Inflammatory macrophage treated with lipopolysaccharide for 4 hours (primary cell): ENCODE results near the gene ZC3H11A.
"Not testable (repeated sequence)": the region's sequence is repeated elsewhere in the genome, so short reads cannot be mapped to it uniquely, and the experiment has no call there.

Source experiments
- DNase-seq: peaks from one replicate; pipeline ENCODE4 v3.0.0-alpha.2; 2020

The ZC3H11A gene

DNA sequence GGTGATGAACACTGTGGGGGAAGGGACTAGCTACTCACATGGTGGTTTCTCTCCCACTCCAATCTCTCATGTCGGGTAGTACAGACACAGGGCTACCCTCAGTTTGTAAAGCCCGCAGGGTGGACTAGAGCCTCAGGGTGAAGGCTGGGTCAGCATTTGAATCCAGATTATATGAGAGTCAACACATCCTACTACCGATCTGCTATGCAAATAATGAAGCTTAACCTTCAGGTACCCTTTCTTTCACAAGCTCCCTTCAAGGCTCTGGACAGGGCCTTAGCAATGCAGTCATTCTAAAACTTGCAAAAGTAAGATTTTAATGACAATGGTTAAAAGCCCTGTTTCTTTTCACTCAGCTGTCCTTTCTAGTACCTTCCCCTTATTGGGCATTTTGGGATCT, 5.5 kb upstream of the ZC3H11A start:
- DNase-seq: no peak

DNA sequence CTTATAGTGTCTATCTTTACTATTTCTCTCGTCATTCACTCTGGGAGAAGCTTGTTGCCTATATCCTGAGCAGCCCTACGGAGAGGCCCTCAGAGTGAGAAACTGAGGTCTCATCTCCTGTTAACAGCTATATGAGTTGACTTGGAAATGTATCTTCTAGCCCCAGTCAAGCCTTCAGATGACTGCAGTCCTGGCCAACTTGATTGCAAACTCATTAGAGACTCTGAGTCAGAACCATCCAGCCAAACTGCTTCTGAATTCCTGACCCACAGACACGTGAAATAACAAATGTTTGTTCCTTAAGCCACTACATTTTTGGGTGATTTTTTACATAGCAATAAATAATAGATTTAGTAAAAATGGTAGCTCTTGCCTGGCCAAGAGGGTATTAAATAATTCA, 3.9 kb upstream of the ZC3H11A start:
- no peak for DNase-seq

DNA sequence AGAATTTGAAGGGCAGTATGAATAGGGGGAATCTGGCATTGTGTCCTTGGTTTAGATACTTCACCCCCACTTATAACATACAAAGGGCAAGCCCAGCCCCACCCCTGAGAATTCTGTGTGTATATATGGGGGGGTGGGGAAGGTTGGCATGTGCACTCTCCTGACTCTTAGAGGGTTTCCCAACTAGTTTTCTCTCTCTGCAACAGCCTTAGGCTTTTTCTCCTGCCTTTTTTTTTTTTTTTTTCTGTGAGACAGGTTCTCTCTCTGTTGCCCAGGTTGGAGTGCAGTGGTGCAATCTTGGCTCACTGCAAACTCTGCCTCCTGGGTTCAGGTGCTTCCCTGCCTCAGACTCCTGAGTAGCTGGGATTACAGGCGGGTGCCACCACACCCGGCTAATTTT, 2.9 kb upstream of the ZC3H11A start:
- no peak for DNase-seq

DNA sequence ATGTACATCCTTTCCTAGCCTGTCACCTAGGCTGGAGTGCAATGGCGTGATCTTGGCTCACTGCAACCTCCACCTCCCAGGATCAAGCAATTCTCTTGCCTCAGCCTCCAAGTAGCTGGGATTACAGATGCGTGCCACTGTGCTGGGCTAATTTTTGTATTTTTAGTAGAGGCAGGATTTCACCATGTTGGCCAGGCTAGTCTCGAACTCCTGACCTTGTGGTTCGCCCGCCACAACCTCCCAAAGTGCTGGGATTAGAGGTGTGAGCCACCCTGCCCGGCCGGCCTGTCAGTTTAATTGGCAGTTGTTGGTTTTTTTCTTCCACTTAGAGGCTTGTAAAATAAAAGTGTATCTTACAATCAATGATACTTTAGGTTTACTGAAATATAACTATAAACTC, 1.9 kb upstream of the ZC3H11A start:
- not testable (repeated sequence) for DNase-seq

DNA sequence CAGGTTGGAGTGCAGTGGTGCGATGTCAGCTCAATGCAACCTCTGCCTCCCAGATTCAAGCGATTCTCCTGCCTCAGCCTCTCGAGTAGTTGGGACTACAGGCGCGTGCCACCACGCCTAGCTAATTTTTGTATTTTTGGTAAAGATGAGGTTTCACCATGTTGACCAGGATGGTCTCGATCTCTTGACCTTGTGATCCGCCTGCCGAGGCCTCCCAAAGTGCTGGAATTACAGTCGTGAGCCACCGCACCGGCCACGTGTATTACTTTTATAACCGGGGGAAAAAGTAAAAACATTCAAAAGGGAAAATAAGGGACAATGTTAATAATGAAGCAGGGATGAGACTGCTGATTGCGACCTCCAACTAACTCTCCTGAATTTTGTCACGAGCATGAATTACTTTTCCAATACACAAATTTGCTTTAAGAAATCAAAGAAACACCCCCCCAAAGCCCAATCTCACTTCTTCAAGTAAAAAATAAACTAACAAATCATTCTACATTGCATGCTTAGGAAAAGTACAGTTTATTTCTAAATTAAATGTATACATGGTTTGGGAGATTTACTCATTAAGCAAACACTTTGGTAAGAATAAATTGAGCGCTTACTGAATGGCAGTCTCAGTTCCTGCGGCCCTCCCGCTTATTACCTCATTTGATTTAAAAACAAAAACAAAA, 521 bp upstream of the ZC3H11A start:
- no peak for DNase-seq

DNA sequence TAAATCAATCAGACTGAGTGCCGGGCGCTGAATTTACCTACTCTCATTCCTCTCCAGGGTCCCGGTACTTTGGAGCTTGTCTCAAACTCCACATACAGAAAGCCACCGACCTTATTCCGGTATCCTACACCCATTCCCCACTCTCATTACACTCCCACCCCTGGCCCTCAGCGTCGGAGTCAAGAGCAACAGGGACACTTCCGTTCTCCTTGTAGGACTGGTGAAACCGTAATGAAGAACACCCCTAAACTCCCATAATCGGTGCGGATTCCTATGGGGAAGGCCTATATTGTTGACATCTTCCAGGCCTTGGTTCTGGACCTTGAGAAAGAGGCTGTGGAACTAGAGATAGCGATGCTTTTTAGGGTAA, 798 bp downstream of the ZC3H11A start:
- DNase-seq: peak; percentile 60

DNA sequence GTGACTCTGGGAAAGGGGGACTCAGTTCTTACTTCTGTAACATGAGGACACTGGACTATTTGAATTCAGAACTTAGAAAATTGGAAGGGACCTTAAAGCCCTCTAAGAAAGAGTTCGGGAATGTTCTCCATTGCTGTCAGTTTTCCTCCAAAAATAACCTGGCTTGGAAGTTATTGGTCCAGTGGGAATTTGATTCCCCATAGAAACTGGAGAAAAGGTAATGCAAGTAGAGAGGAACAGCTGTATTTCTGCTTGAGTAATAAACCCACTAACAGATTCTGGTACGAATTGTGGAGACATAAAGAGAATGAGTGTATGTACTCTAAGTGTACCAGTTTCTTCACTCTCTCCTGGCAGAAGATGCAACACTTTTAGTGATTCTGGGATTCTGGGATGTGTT, 1.8 kb downstream of the ZC3H11A start:
- no peak for DNase-seq

DNA sequence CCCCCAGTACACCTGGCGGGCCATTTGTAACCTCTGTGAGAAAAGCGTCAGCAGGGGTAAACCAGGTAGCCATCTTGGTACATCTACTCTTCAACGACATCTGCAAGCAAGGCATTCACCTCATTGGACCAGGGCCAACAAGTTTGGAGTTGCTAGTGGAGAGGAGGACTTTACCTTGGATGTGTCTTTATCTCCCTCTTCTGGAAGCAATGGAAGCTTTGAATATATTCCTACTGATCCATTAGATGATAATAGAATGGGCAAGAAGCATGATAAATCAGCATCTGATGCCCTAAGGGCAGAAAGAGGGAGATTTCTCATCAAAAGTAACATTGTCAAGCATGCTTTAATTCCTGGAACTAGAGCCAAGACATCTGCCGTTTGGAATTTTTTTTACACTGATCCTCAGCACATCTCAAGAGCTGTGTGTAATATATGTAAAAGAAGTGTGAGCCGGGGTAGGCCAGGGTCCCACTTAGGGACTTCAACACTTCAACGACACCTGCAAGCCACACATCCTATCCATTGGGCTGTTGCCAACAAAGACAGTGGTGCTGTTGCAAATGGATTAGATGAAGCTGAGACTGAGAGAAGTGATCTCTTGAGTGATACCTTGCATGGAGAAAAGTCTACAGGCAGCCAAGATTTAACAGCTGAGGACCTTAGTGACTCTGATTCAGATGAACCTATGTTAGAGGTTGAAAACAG, 2.7 kb downstream of the ZC3H11A start:
- no peak for DNase-seq

DNA sequence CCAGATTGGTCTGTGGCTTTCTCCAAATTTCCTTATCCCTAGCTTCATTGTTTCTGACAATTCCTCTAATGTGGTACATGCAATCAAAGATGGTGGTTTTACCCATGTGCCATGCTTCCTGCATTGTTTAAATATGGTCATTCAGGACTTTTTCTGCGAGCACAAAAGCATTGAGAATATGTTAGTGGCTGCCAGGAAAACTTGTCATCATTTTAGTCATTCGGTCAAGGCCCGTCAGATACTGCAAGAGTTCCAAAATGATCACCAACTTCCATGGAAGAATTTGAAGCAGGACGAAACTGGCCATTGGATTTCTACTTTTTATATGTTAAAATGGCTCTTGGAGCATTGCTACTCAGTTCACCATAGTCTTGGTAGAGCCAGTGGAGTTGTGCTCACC, 3.7 kb downstream of the ZC3H11A start:
- DNase-seq: no peak

DNA sequence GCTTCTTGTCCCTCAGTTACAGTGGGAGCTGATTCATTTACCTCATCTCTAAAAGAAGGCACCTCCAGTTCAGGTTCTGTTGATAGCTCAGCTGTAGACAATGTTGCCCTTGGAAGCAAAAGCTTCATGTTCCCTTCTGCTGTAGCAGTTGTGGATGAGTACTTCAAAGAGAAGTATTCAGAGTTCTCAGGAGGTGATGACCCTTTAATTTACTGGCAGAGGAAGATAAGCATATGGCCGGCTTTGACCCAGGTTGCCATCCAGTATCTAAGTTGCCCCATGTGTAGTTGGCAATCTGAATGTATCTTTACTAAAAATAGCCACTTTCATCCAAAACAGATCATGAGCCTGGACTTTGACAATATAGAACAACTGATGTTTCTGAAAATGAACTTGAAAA, 4.5 kb downstream of the ZC3H11A start:
- DNase-seq: no peak

DNA sequence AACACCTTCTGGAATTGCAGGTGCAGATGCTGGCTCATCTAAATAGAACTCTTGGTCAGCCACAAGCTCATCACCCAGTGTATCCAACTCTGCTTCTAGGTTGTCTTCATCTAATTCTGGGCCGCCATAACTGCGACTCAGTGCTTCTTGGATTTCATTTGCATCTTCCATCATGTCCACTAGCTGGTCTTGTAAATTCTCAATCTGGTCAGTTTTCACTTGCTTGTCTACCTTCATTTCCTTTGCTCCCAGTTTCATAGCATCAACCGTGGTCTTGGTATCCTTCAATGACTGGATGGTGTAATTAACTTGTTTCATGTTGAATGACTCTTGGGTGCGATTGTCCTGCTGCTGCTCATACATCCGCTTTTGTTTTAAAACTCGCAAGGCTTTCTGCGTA, 10.3 kb downstream of the ZC3H11A start:
- no peak for DNase-seq

DNA sequence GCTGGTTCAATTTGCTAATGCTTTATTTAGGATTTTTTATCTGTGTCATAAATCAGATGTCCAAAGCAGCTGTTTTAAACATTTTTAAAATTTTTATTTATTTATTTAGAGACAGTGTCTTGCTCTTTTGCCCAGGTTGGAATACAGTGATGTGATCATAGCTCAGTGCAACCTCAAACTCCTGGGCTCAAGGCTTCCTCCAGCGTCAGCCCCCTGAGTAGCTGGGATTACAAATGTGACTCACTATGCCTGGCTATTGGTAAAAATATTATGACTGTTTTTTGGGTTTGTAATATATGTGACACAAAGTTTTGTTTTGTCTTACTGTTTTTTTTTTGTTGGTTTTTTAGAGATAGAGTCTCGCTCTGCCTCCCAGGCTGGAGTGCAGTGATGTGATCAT, 11.8 kb downstream of the ZC3H11A start:
- no peak for DNase-seq

DNA sequence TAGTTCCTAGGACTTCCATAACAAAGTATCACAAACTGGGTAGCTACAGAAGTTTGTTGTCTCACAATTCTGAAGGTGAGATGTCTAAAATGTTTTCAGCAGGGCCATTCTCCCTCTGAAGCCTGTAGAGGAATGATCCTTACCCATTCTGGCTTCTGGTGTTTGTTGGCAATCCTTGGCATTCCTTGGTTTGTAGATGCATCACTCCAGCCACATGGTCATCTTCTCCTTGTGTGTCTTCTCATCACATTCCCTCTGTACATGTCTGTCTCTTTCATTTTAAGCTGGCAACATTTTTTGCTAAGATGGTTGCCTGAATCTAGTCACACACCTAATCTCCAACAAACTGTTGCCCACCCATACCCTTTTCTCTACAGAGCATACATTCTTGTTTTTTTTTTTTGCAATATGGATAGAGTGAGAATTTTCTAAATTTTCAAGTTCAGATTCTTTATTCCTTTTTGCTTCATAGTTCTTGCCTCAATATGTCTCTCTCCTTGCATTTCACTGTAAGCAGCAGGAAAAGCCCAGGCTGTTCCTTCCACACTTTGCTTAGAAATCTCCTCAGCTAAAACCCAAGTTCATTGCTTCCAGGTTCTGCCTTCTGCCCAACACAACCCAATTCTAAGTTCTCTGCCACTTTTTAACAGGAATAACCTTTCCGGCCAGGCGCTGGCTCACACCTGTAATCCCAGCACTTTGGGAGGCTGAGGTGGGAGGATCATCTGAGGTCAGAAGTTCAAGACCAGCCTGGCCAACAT, 18.3 kb downstream of the ZC3H11A start:
- DNase-seq: no peak

DNA sequence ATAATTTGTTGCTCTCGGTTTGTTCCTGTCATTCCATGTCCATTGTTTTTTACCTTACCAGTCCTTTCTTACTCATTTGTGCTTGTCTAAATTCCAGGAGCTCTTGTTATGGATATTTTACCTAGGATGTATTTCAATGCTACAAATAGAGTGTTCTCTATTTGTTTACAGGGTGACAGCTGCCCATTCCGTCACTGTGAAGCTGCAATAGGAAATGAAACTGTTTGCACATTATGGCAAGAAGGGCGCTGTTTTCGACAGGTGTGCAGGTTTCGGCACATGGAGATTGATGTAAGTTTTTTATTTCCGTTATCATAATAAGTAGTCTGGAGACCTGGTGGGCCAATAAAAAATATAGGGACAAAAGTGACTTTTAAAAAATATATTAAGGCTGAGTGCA, 23.0 kb downstream of the ZC3H11A start:
- DNase-seq: no peak

DNA sequence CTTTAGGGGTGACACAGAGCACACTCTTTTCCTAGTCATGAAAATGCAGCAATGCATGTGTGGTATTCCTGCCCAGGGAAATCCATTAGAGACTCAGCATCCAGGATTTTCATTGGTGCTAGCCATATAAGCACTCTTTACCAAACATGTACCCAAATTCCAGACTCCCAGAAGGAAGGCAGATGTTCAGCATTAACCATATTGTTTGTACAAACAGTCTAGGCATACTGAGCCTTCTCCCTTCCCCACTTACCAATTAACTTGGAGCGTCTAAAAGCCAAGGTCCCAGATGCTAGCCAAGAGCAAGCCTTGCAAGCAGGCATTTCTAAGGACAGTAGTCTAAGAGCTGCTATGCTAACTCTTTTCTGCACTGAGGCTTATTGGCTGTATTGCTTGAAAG, 27.9 kb downstream of the ZC3H11A start:
- no peak for DNase-seq

DNA sequence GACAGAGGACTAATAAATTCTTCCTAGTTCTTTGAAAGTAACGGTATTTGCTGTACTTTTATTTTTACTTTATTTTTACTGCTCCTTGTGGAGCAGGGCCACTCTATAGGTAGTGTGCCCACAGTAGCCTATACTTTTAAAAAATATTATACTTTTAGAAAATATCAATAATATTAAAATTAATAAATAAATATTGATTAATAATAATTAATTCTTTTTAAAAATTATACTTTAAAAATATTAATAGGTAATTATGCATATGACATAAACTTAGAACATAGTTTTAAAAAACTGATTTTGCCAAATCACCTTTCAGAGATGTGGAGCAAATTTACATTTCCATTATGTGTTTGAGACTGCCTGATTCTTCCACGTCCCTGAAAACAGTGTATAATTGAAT, 30.8 kb downstream of the ZC3H11A start:
- DNase-seq: no peak

DNA sequence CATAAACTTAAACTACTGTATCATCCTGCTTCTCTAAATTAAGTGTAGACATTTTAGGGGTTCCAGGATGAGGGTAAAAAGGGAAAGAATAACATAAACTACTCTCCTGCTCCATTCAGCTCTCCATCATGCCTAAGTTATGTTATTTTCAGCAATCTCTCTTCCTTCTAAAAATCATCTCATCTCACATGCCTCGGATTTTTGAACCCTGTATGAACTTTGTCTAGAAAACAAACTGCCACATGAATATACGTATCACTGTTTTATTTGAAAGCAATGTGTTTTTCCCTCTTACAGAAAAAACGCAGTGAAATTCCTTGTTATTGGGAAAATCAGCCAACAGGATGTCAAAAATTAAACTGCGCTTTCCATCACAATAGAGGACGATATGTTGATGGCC, 32.6 kb downstream of the ZC3H11A start:
- DNase-seq: no peak

DNA sequence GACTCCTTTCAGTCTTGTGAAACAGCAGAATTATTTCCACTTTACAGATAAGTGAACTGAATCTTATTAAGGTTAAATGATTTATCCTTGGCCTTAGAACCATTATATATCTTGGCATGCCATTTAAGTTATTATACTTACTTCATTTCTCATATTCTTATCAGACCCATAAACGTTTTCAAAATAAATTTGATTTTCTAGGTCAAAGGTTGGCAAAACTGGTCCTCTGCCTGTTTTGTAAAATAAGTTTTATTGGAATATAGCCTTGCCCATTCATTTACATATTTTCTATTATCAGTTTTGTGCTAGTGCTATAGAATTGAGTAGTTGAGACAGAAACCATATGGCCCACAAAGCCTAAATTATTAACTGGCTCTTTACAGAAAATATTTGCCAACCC, 33.1 kb downstream of the ZC3H11A start:
- no peak for DNase-seq

DNA sequence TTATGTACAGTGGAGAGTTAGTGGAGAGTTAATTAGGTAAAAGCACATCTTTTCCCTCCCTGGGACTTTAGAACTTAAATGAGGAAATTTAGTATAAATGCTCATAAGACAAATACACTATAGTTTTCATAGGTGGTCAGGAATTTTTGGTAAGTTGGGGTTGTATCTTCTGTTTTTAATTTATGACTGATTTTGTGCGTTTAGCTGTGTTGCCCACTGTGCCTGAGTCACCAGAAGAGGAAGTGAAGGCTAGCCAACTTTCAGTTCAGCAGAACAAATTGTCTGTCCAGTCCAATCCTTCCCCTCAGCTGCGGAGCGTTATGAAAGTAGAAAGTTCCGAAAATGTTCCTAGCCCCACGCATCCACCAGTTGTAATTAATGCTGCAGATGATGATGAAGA, 33.8 kb downstream of the ZC3H11A start:
- peak; percentile 55 for DNase-seq

DNA sequence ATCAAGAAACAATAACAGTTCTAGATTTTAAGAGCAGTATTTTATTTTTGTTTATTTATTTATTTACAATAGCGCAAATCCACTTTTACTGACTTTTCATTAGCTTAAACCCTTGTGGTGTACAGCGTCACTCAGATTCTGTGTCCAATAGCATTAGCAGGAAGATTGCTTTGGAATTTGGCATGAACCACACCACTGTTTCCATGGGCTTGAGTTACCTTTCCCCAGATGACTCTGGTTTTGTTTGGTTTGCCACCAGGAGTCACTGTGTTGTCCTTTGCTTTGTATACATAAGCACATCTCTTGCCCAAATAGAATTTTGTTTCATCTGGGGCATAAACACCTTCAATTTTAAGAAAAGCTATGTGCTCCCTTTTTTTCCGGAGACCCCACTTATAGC, 40.1 kb downstream of the ZC3H11A start:
- DNase-seq: no peak

DNA sequence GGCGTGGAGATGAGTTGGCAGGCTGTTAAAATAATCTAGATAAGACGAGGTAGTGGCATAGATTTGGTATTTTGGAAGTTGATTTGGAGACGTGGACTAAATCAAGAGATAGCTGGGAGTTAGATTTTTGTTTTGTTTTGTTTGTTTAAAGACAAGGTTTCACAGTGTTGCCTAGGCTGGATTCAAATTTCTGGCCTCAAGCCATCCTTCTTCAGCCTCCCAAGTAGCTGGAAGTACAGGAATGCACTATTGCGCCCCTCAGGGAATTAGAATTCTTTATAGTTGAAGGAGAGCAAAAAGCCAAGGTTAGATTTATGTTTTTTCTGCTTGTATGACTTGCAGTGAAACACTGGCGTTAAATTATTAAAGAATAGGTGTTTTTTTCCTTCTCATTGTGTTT, 43.7 kb downstream of the ZC3H11A start:
- DNase-seq: no peak

DNA sequence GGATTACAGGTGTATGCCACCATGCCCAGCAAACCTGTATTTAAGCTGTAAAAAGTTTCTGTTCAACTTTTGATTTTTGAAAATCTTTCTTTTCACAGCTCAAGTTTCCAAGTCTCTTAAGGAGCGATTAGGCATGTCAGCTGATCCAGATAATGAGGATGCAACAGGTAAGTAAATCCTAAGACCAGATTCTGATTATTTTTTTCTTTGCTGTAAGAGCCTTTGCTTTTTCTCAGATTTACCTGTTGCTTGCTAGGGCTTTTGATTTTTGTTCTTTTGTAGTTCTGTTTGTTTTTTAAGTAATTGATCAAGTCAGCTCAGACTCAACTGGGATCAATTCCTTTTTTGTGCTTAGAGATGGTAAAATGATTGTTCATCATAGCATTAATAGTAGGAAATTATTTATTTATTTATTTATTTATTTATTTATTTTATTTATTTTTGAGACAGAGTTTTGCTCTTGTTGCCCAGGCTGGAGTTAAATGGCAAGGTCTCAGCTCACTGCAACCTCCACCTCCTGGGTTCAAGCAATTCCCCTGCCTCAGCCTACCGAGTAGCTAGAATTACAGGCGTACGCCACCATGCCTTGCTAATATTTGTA, 44.9 kb downstream of the ZC3H11A start:
- DNase-seq: no peak

DNA sequence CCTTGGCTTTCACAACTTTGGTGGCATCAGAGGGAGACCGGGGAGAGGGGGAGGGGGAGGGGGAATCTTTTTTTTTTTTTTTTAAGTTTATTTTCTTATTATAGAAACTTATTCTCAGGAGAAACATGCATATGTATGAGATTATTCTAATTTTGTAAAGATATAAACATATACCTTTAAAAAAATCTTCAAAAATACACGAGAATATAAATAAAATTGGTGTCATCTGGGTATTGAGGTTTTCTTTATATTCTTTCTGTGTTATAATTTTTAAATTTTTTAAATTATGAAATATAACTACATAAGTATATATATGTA, 47.1 kb downstream of the ZC3H11A start:
- DNase-seq: no peak

DNA sequence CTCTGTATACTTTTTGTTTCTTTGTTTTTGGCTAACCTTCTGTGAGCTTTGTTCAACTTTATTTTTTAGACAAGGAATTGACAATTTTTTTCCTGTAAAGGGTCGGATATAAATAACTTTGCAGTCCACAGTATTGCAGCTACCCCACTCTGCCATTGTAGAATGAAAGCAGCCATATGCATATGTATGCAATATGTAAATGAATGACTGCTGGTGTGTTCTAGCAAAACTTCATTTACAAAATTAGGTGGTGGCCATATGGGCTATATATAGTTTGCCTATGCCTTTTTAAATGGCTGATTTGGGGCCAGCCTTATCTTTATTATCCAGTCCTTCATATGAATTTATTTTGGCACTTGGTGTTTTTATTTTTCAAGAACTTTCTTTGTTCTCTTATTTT, 48.0 kb downstream of the ZC3H11A start:
- no peak for DNase-seq
